OCI-M1 (cell line): ENCODE measurements around the gene ZNF267.
"Not testable (repeated sequence)": the region's sequence is repeated elsewhere in the genome, so short reads cannot be mapped to it uniquely, and the experiment has no call there.

Source experiments
- DNase-seq: peaks from one replicate; lab custom pipeline; 2025; lab: John Stamatoyannopoulos, UW

The ZNF267 gene

DNA sequence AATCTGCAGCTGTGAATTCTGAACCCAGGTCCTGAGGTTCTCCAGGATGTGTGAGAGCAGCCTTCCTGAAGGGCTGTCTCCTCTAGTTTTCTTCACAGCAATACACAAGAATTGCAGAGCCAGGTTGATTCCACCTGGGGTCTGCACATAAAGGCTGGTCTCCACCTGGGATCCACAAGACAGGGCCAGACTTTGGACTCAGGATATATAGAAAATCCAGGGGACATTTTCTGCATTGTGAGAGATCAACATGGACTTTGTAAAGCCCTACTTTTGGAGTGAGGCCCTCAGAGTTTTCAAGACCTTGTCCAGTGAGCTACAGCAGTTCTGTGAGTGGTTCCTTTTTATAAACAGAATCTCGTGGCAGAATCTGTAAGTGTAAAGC, 6.3 kb downstream of the ZNF267 start:
- no peak for DNase-seq

DNA sequence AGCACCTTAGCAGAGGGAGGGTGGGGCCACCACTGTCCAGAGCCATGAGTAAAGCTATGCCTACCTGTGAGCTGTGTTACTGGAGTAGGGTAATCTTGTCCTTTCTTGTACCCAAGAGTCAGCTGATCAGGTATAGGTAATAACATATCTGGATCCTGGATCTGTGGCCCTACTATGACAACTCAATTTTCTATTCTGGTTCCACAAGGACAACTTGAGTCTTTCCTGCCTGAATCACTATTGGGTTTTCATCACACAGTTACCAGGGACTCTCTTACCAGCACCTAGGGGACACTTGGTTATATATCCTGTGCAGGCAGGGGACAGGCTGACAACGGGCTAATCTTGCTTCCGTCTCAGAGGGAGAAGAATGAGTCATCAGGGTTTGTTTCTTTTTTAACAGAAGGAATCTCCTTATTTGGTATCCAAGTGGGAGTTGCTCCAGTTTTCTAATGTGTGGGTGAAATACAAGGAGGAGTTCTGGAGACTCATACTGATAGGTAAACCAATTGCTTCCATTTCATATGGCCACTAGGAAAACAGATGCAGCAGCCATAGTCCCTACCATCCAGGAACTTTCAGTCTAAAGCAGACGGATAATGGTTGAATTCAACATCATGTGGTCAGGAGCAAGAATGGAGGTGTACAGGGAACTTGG, 6.8 kb downstream of the ZNF267 start:
- DNase-seq = peak; percentile 95

DNA sequence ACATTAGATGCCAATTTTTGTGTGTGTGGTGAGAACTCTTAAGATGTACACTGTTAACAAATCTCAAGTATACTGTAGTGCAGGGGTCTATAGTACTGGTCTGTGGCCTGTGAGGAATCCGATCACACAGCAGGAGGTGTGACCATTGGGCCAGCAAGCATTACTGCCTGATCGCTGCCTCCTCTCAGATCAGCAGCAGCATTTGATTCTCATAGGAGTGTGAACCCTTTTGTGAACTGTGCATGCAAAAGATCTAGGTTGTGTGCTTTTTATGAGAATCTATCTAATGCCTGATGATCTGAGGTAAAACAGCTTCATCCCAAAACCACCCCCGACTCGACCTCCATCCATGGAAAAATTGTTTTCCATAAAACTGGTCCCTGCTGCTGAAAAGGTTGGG, 12.6 kb downstream of the ZNF267 start:
- no peak for DNase-seq

DNA sequence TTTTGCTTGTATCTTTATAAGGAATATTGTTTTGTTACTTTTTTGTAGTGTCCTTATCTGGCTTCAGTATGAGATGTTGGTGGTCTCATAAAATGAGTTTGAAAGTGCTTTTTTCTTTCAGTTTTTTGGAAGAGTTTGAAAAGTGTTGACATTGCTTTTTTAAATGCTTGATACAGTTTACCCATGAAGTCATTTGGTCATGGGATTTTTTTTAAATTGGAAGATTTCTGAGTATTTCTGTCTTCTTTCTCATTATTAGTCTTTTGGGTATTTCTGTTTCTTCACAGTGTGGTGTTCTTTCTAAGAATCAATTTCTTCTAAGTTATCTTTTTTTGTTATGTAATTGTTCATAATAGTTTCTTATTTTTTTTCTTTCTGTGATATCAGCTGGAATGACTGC, 15.1 kb downstream of the ZNF267 start:
- no peak for DNase-seq

DNA sequence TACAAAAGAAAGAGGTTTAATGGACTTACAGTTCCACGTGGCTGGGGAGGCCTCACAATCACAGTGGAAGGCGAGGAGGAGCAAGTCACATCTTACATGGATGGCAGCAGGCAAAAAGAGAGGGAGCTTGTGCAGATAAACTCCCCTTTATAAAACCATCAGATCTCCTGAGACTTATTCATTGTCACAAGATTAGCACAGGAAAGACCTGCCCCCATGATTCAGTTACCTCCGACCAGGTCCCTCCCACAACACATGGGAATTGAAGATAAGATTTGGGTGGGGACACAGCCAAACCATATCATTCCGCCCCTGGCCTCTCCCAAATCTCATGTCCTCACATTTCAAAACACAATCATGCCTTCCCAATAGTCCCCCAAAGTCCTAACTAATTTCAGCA, 18.5 kb downstream of the ZNF267 start:
- not testable (repeated sequence) for DNase-seq

DNA sequence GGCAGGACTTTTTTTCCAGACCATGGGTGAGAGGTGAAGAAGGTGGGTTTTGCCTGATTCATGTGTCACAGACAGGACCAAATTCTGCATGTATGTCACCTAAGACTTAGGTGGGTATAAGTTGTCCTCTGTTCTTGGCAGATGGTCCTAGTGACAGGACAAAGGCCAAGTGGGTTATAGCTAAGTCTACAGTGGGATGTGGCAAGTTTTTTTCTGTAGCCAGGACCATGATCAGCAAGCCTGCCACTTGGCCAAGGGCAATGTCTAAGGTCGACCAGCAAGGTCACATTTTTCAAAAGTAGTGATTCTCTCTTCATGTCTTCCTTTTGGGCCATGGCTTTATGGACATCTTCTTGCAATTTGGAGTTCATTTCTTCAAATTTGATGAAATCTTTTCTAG, 20.2 kb downstream of the ZNF267 start:
- no peak for DNase-seq

DNA sequence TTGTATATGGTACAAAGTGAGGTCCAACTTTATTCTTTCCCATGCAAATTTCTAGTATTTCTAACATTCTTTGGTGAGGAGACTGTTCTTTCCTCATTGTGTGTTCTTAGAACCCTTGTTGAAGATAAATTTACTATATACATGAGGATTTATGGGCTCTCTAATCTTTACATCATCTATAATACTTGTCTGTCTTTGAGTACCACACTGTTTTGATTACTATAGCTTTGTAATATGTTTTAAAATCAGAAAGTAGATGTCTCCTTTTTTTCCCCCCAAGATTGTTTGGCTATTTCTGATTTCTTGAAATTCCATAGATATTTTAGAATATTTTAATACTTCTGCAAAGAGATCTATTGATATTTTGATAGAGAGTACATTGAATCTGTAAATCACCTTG, 23.7 kb downstream of the ZNF267 start:
- DNase-seq = no peak

DNA sequence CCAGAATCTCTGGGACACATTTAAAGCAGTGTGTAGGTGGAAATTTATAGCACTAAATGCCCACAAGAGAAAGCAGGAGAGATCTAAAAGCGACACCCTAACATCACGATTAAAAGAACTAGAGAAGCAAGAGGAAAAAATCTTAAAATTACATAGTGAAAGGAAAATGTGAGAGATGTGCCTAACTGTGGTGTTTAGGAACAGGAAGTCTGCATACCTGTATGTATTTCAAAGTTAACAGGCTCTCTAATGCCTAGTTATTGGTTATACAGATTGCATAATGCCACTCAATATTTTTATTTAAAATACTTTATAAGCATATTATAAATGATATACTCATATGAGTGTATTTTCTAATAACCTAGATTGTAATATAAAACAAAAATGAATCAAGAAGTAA, 25.9 kb downstream of the ZNF267 start:
- no peak for DNase-seq

DNA sequence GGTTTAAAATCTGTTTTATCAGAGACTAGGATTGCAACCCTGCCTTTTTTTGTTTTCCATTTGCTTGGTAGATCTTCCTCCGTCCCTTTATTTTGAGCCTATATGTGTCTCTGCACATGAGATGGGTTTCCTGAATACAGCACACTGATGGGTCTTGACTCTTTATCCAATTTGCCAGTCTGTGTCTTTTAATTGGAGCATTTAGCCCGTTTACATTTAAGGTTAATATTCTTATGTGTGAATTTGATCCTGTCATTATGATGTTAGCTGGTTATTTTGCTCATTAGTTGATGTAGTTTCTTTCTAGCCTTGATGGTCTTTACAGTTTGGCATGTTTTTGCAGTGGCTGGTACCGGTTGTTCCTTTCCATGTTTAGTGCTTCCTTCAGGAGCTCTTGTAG, 31.0 kb downstream of the ZNF267 start:
- not testable (repeated sequence) for DNase-seq

DNA sequence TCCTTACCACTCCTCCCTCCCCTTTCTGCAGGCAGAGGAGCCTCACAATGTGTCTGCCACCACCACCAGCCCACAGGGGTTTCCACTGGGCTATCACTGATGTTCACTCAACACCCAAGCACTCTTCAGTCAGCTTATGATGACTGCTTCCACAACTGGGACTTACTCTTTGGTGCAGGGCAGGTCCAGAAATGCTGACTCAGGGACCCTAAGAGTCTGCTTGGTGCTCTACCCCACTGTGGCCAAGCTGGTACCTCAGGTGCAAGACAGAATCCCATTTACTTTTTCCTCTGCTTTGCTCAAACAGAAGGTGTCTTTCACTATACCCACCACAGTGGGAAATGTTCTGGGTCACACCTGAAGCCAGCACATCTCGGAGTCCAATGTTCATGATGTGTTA, 40.1 kb downstream of the ZNF267 start:
- DNase-seq = no peak

DNA sequence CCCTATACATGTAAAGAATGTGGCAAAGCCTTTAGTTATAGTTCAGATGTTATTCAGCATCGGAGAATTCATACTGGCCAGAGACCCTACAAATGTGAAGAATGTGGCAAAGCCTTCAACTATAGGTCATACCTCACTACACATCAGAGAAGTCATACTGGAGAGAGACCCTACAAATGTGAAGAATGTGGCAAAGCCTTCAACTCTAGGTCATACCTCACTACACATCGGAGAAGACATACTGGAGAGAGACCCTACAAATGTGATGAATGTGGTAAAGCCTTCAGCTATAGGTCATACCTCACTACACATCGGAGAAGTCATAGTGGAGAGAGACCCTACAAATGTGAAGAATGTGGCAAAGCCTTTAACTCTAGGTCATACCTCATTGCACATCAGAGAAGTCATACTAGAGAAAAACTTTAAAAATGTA, 42.5 kb downstream of the ZNF267 start:
- peak; percentile 26 for DNase-seq

DNA sequence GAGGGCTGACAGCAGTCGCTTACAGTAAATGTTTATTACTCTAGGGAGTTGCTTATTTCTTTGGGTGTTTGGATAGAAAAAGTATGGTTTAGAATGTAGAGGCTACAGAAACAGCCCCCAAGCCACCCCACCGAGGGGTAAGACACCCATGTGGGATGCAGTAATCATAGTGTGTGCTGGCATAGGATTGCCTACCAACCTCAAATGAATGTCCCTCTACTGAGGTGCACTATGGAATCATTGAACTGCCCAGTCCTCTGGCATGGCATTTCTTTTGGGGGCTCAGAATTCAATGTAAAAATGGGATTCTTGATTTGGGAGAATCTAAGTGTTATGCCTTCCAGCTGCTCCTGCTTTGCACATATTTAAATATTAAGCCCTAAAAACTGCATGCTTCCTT, 46.8 kb downstream of the ZNF267 start:
- no peak for DNase-seq

DNA sequence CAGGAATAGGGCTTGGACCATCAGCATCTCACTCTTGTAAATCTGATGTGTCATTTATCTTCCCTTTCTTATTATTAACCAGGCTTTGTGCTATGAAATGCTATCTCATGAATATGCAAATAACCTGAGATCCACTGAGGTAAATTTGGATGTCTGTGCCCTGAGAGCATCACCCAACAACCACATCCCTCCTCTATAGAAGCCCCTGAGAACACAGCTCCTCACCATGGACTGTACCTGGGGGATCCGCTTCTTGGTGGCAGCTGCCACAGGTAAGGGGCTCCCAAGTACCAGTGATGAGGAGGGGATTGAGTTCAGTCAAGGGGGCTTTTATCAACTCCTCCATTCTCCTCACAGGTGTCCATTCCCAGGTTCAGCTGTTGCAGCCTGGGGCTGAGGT, 78.2 kb downstream of the ZNF267 start:
- DNase-seq = not testable (repeated sequence)

DNA sequence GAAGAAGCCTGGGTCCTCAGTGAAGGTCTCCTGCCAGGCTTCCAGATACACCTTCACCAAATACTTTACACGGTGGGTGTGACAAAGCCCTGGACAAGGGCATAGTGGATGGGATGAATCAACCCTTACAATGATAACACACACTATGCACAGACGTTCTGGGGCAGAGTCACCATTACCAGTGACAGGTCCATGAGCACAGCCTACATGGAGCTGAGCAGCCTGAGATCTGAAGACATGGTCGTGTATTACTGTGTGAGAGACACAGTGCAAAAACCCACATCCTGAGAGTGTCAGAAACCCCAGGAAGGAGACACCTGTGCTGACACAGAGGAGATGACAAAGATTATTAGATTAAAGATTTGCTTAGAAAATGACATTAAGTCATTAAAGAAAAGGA, 78.6 kb downstream of the ZNF267 start:
- not testable (repeated sequence) for DNase-seq

DNA sequence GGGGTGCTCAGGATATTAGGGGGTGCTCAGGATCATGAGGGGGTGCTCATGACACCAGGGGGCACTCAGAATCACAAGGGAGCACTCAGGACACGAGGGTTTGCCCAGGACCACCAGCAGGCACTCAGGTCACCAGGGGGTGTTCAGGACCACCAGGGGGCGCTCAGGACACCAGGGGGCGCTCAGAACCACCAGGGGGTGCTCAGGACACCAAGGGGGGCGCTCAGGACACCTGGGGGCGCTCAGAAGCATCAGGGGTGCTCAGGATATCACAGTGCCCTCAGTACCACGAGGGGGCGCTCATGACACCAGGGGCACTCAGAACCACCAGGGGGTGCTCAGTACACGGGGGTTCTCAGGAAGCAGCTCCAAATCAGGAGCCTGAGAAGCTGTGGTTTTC, 82.6 kb downstream of the ZNF267 start:
- DNase-seq = peak; percentile 16

DNA sequence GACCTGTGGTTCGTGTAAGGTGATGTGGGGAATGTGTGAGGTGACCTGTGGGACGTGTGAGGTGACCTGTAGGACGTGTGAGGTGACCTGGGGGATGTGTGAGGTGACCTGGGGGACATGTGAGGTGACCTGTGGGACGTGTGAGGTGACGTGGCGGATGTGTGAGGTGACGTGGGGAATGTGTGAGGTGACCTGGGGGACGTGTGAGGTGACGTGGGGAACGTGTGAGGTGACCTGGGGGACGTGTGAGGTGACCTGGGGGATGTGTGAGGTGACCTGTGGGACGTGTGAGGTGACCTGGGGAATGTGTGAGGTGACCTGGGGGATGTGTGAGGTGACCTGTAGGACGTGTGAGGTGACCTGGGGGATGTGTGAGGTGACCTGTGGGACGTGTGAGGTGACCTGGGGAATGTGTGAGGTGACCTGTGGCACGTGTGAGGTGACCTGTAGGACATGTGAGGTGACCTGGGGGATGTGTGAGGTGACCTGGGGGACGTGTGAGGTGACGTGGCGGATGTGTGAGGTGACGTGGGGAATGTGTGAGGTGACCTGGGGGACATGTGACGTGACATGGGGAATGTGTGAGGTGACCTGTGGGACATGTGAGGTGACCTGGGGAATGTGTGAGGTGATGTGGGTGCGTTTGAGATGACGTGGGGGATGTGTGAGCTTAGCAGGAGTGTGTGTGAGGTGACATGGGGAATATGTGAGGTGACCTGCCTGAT, 86.7 kb downstream of the ZNF267 start:
- DNase-seq = not testable (repeated sequence)
